ENCODE results near the gene BAIAP3.

The BAIAP3 gene

GRCh38 chr16:1331712-1332617 lies 1.5 kb upstream of the BAIAP3 start:
- Mint-ChIP-seq H3K4me3 (peak overlapping the region; percentile 75), H3K27me3 (peaks cover 6% of the 10 kb centered on the region), H3K27ac (no peak overlapping the region), H3K4me1 (ENCODE audit: low read depth) (peaks cover 18% of the 10 kb centered on the region), H3K36me3 (no peaks in the 10 kb centered on the region), H3K9me3 (ENCODE audit: low read depth) (no peaks in the 10 kb centered on the region)

- H3K27ac Mint-ChIP-seq, result no peak overlapping the region
- H3K9me3 Mint-ChIP-seq (ENCODE audit: low read depth), result no peaks in the 10 kb centered on the region
- no peaks in the 10 kb centered on the region for H3K36me3 Mint-ChIP-seq
- H3K27me3 Mint-ChIP-seq, result peaks cover 6% of the 10 kb centered on the region
- H3K4me3 Mint-ChIP-seq, result peak overlapping the region; percentile 75
- peaks cover 18% of the 10 kb centered on the region for H3K4me1 Mint-ChIP-seq (ENCODE audit: low read depth)
These were observed 762 bp upstream of the BAIAP3 start for GRCh38 chr16:1332618-1333148.

GRCh38 chr16:1333854-1334700 lies 632 bp downstream of the BAIAP3 start:
- Mint-ChIP-seq H3K27ac (no peak overlapping the region), H3K36me3 (no peaks in the 10 kb centered on the region), H3K4me3 (no peak overlapping the region), H3K4me1 (ENCODE audit: low read depth) (peaks cover 18% of the 10 kb centered on the region), H3K9me3 (ENCODE audit: low read depth) (no peaks in the 10 kb centered on the region), H3K27me3 (peaks cover 6% of the 10 kb centered on the region)

- Mint-ChIP-seq H3K4me1 (ENCODE audit: low read depth) (peaks cover 18% of the 10 kb centered on the region), H3K4me3 (no peak overlapping the region), H3K9me3 (ENCODE audit: low read depth) (no peaks in the 10 kb centered on the region), H3K27me3 (peaks cover 6% of the 10 kb centered on the region), H3K27ac (no peak overlapping the region), H3K36me3 (no peaks in the 10 kb centered on the region)
These were observed 1.3 kb downstream of the BAIAP3 start for GRCh38 chr16:1334739-1335138.

- Mint-ChIP-seq H3K27me3 (peaks cover 6% of the 10 kb centered on the region), H3K27ac (no peak overlapping the region), H3K9me3 (ENCODE audit: low read depth) (no peaks in the 10 kb centered on the region), H3K36me3 (no peaks in the 10 kb centered on the region), H3K4me1 (ENCODE audit: low read depth) (peaks cover 18% of the 10 kb centered on the region), H3K4me3 (no peak overlapping the region)
These were observed 1.9 kb downstream of the BAIAP3 start for GRCh38 chr16:1335211-1335971.

GRCh38 chr16:1335996-1336395 lies 2.6 kb downstream of the BAIAP3 start:
- Mint-ChIP-seq H3K4me3 (no peak overlapping the region), H3K4me1 (ENCODE audit: low read depth) (peaks cover 18% of the 10 kb centered on the region), H3K9me3 (ENCODE audit: low read depth) (no peaks in the 10 kb centered on the region), H3K36me3 (no peaks in the 10 kb centered on the region), H3K27me3 (peaks cover 6% of the 10 kb centered on the region), H3K27ac (no peak overlapping the region)

DNA sequence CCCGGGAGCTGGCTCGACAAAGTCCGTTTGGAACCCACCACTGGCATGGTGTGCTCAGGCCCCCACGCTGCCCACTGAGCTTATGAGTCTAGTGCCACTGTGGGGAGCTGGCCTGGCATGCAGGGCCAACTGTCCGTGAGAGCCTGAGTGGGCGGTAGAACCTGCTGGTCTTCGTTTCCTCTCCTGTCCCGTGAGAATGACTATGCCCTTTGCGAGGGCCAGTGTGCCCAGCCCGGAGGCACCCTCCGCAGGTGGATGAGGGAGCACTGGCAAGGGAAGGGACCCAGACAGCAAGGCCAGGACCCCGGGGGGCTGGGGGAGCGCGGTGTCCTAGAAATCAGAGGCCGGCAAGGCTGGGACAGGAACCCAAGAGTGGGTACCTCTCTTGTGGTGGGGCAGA lies 3.2 kb downstream of the BAIAP3 start:
- Mint-ChIP-seq H3K27me3 (peaks cover 6% of the 10 kb centered on the region), H3K4me3 (no peak overlapping the region), H3K27ac (no peak overlapping the region), H3K9me3 (ENCODE audit: low read depth) (no peaks in the 10 kb centered on the region), H3K4me1 (ENCODE audit: low read depth) (peaks cover 14% of the 10 kb centered on the region), H3K36me3 (no peaks in the 10 kb centered on the region)

DNA sequence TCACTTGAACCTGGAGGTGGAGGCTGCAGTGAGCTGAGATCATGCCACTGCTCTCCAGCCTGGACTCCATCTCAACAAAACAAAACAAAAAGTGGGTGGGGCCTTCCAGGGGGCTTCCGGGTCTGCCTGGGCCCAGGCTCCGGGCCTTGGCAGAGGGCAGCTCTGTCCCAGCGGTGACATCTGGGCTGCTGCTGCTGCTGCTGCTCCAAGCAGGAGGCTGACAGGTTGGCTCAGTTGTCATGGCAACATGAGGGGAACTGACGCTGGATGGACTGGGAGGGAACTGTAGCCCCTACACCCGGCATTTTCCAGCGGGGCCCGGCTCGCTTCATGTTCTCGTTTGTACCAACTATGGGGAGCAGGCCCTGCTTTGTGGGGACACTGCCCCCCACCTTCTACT lies 4.0 kb downstream of the BAIAP3 start:
- H3K9me3 Mint-ChIP-seq (ENCODE audit: low read depth), result no peaks in the 10 kb centered on the region
- H3K27ac Mint-ChIP-seq, result no peak overlapping the region
- H3K27me3 Mint-ChIP-seq, result peaks cover 4% of the 10 kb centered on the region
- H3K4me1 Mint-ChIP-seq (ENCODE audit: low read depth), result peaks cover 13% of the 10 kb centered on the region
- H3K4me3 Mint-ChIP-seq, result no peak overlapping the region
- no peaks in the 10 kb centered on the region for H3K36me3 Mint-ChIP-seq

DNA sequence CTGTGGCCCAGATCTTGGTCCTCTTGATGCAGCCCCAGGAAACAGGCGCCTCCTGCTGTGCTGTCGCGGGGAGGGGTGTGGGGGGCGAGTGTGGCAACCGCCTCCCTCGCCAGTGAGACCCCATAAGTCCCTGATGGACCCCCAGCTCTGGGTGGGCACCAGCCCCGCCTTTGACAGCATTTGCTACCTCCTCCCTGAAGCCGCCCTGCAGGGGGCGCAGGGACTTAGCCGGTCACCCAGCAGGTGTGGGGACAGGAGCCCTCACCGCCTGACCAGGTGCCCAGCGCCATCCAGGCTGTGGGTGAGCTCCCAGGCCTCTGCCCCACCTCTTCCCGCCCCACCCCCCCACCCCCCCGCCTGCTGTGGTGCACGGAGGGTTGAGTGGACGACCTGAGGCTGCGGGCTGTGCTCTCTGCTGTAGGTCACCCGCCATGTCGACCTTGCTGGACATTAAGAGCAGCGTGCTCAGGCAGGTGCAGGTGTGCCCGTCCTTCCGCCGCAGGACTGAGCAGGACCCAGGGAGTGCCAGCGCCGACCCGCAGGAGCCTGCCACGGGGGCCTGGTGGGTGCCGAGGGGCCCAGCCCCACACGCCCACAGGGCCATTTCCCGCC lies 4.8 kb downstream of the BAIAP3 start:
- Mint-ChIP-seq H3K27me3 (peaks cover 4% of the 10 kb centered on the region), H3K9me3 (ENCODE audit: low read depth) (no peaks in the 10 kb centered on the region), H3K4me3 (no peak overlapping the region), H3K36me3 (no peaks in the 10 kb centered on the region), H3K4me1 (ENCODE audit: low read depth) (peaks cover 17% of the 10 kb centered on the region), H3K27ac (no peak overlapping the region)

GRCh38 chr16:1338855-1339675 lies 5.6 kb downstream of the BAIAP3 start:
- Mint-ChIP-seq H3K9me3 (ENCODE audit: low read depth) (no peaks in the 10 kb centered on the region), H3K4me3 (no peak overlapping the region), H3K27ac (no peak overlapping the region), H3K27me3 (peaks cover 4% of the 10 kb centered on the region), H3K4me1 (ENCODE audit: low read depth) (peaks cover 19% of the 10 kb centered on the region), H3K36me3 (no peaks in the 10 kb centered on the region)

- Mint-ChIP-seq H3K9me3 (ENCODE audit: low read depth) (no peaks in the 10 kb centered on the region), H3K36me3 (no peaks in the 10 kb centered on the region), H3K27me3 (no peaks in the 10 kb centered on the region), H3K4me1 (ENCODE audit: low read depth) (peaks cover 17% of the 10 kb centered on the region), H3K4me3 (no peak overlapping the region), H3K27ac (no peak overlapping the region)
These were observed 7.5 kb downstream of the BAIAP3 start for GRCh38 chr16:1340730-1341494.

DNA sequence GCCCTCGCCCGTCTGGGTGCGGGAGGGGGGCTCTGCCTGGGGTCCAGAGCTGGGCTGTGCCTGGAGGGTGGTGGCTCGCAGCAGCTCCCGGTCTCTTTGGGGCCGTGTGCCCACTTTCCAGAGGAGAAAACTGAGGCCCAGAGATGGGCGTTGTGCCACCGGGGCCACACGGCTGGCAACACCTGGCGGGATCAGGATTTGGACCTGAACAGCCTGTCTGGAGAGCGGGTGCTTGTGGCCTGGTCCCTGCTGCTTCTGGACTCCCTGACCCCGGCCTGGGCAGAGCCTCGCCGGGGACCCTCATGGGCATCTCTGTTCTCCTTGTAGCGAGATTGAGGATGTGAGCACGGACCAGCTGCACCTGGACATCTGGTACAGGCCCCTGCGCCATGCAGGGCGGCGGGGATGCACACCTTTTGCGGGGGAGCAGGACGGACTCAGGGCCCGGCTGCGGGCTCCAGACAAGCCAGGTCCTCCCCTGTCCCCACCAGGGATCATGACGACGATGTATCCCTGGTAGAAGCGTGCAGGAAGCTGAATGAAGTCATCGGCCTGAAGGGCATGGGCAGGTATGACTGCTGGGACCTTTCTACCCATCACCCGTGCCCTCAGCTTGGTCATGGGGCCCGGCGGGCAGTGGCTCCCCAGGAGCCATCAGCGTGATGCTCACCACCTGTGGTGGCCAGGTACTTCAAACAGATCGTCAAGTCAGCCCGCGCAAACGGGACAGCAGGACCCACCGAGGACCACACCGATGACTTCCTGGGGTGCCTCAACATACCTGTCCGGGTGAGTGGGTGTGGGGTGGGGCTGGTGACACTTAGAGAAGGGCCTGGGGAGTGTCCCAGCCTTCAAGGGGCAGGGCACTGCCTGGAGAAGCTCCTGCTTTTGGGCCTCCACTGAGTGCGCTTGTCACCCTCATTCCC lies 8.3 kb downstream of the BAIAP3 start:
- Mint-ChIP-seq H3K27ac (no peak overlapping the region), H3K4me1 (ENCODE audit: low read depth) (peaks cover 17% of the 10 kb centered on the region), H3K27me3 (no peaks in the 10 kb centered on the region), H3K4me3 (peak overlapping the region; percentile 36), H3K9me3 (ENCODE audit: low read depth) (no peaks in the 10 kb centered on the region), H3K36me3 (no peaks in the 10 kb centered on the region)
